WTC11 (cell line): ENCODE measurements around the gene EPHB3. TPM values are rescaled to one million over a fixed set of nuclear protein-coding genes. Genes with fewer than 3 reads are reported as not detected.

Experiments used
- ATAC-seq: fragments of 200-7000 bp; cut with Tn5 transposase; 2 replicates; pipeline ENCODE4 v1.10.0; 2021; ENCODE audit warnings: mild to moderate bottlenecking, moderate library complexity
- CTCF ChIA-PET: fragments of 300-600 bp; sonication (Branson Sonifier 250); formaldehyde crosslinking; loops from one replicate; lab custom pipeline; 2021; ENCODE audit warnings: antibody characterized with exemption; lab: Charles Lee
- POLR2A ChIA-PET: fragments of 350-600 bp; sonication (Branson Sonifier 250); formaldehyde crosslinking; loops from one replicate; lab custom pipeline; 2021; ENCODE audit warnings: antibody characterized with exemption; lab: Charles Lee
- DNase-seq: peaks from one replicate; pipeline ENCODE4 v3.0.0; 2021; ENCODE audit warnings: low spot score
- H3K27ac Mint-ChIP-seq: 2 replicates; pipeline ENCODE4 v1.8.0; 2021; ENCODE audit warnings: mixed read lengths
- H3K27me3 Mint-ChIP-seq: 2 replicates; pipeline ENCODE4 v1.8.0; 2021; ENCODE audit warnings: low read depth, mild to moderate bottlenecking, moderate library complexity, mixed read lengths
- H3K36me3 Mint-ChIP-seq: 2 replicates; pipeline ENCODE4 v1.8.0; 2021; ENCODE audit warnings: mixed read lengths
- H3K4me1 Mint-ChIP-seq: 2 replicates; pipeline ENCODE4 v1.8.0; 2022; ENCODE audit warnings: mixed read lengths
- H3K4me3 Mint-ChIP-seq: 2 replicates; pipeline ENCODE4 v1.8.0; 2021; ENCODE audit warnings: mild to moderate bottlenecking, moderate library complexity, mixed read lengths
- H3K9me3 Mint-ChIP-seq: 2 replicates; pipeline ENCODE4 v1.8.0; 2021; ENCODE audit warnings: mixed read lengths
- CREB1 ChIP-seq: sonication (generic); formaldehyde crosslinking; IDR thresholded peaks from 2 replicates; pipeline ENCODE4 v1.8.0; 2023; ENCODE audit warnings: mild to moderate bottlenecking, missing genetic modification reagents
- ESRRA ChIP-seq: sonication (generic); formaldehyde crosslinking; IDR thresholded peaks from 2 replicates; pipeline ENCODE4 v1.8.1; 2022; ENCODE audit warnings: mild to moderate bottlenecking, missing genetic modification reagents, borderline replicate concordance
- FOXJ3 ChIP-seq: sonication (generic); formaldehyde crosslinking; IDR thresholded peaks from 2 replicates; pipeline ENCODE4 v1.9.0; 2021; ENCODE audit warnings: missing genetic modification reagents, mild to moderate bottlenecking, borderline replicate concordance
- FOXK1 ChIP-seq: sonication (generic); formaldehyde crosslinking; IDR thresholded peaks from 2 replicates; pipeline ENCODE4 v1.8.0; 2022; ENCODE audit warnings: mild to moderate bottlenecking, moderate library complexity, missing genetic modification reagents
- FOXP1 ChIP-seq: sonication (generic); formaldehyde crosslinking; IDR thresholded peaks from 2 replicates; pipeline ENCODE4 v1.8.0; 2022; ENCODE audit warnings: missing genetic modification reagents, mild to moderate bottlenecking, moderate library complexity, borderline replicate concordance
- HMGA2 ChIP-seq: fragments of 250-450 bp; sonication (Bioruptor Pico); IDR thresholded peaks from 2 replicates; pipeline ENCODE4 v1.4.0; 2021; ENCODE audit warnings: mild to moderate bottlenecking, moderate library complexity
- JUN ChIP-seq: sonication (generic); formaldehyde crosslinking; IDR thresholded peaks from 2 replicates; pipeline ENCODE4 v1.8.0; 2023; ENCODE audit warnings: mild to moderate bottlenecking, missing genetic modification reagents
- MXD4 ChIP-seq: fragments of 250-450 bp; sonication (Bioruptor Pico); IDR thresholded peaks from 2 replicates; pipeline ENCODE4 v1.8.0; 2021; ENCODE audit warnings: mild to moderate bottlenecking, moderate library complexity, borderline replicate concordance
- NFATC4 ChIP-seq: fragments of 250-450 bp; sonication (Bioruptor Pico); IDR thresholded peaks from 2 replicates; pipeline ENCODE4 v1.9.0; 2021; ENCODE audit warnings: mild to moderate bottlenecking
- NFYB ChIP-seq: sonication (generic); formaldehyde crosslinking; conservative IDR thresholded peaks from 2 replicates; pipeline ENCODE4 v1.8.0; 2022; ENCODE audit warnings: low read depth, missing genetic modification reagents
- NR1H2 ChIP-seq: sonication (generic); formaldehyde crosslinking; IDR thresholded peaks from 2 replicates; pipeline ENCODE4 v1.9.0; 2021; ENCODE audit warnings: mild to moderate bottlenecking, moderate library complexity, missing genetic modification reagents
- PRRX2 ChIP-seq: fragments of 250-450 bp; sonication (Bioruptor Pico); IDR thresholded peaks from 2 replicates; pipeline ENCODE4 v1.8.0; 2021; ENCODE audit warnings: mild to moderate bottlenecking
- TCF7 ChIP-seq: sonication (generic); formaldehyde crosslinking; IDR thresholded peaks from 2 replicates; pipeline ENCODE4 v1.8.0; 2022; ENCODE audit warnings: mild to moderate bottlenecking, low read depth, missing genetic modification reagents, moderate library complexity
- TP53 ChIP-seq: sonication (generic); formaldehyde crosslinking; IDR thresholded peaks from 2 replicates; pipeline ENCODE4 v1.8.1; 2023; ENCODE audit warnings: mild to moderate bottlenecking, missing genetic modification reagents
- ZNF121 ChIP-seq: sonication (generic); formaldehyde crosslinking; IDR thresholded peaks from 2 replicates; pipeline ENCODE4 v1.8.0; 2023; ENCODE audit warnings: missing genetic modification reagents
- ZNF317 ChIP-seq: sonication (generic); formaldehyde crosslinking; IDR thresholded peaks from 2 replicates; pipeline ENCODE4 v1.8.1; 2023; ENCODE audit warnings: low read depth, mild to moderate bottlenecking, moderate library complexity, missing genetic modification reagents, borderline replicate concordance
- ZNF396 ChIP-seq: fragments of 250-450 bp; sonication (Bioruptor Pico); IDR thresholded peaks from 2 replicates; pipeline ENCODE4 v1.8.0; 2021; ENCODE audit warnings: mild to moderate bottlenecking, moderate library complexity, borderline replicate concordance
- ZNF423 ChIP-seq: fragments of 250-450 bp; sonication (Bioruptor Pico); IDR thresholded peaks from 2 replicates; pipeline ENCODE4 v2.1.2; 2022; ENCODE audit warnings: mild to moderate bottlenecking, moderate library complexity
- ZNF425 ChIP-seq: fragments of 250-450 bp; sonication (Bioruptor Pico); conservative IDR thresholded peaks from 2 replicates; pipeline ENCODE4 v1.9.0; 2021; ENCODE audit warnings: mild to moderate bottlenecking
- ZNF671 ChIP-seq: fragments of 250-450 bp; sonication (Bioruptor Pico); IDR thresholded peaks from 2 replicates; pipeline ENCODE4 v1.8.0; 2021; ENCODE audit warnings: mild to moderate bottlenecking
- ZSCAN18 ChIP-seq: fragments of 250-450 bp; sonication (Bioruptor Pico); IDR thresholded peaks from 2 replicates; pipeline ENCODE4 v2.1.2; 2022; ENCODE audit warnings: mild to moderate bottlenecking, moderate library complexity
- total RNA-seq: library from RNA; stranded (reverse); gene quantifications from 3 replicates; pipeline ENCODE4 v1.2.3, GENCODE V29; 2021
- TF ChIP-seq, protein P1 (sequence below): sonication (generic); formaldehyde crosslinking; IDR thresholded peaks from 2 replicates; pipeline ENCODE4 v1.8.1; 2022; ENCODE audit warnings: missing genetic modification reagents, borderline replicate concordance
- TF ChIP-seq, protein P2 (sequence below): fragments of 200-600 bp; IDR thresholded peaks from 2 replicates; pipeline ENCODE4 v1.8.0; 2022; ENCODE audit warnings: antibody characterized with exemption
- TF ChIP-seq, protein P3 (sequence below): sonication (generic); formaldehyde crosslinking; conservative IDR thresholded peaks from 2 replicates; pipeline ENCODE4 v1.8.1; 2022; ENCODE audit warnings: mild to moderate bottlenecking, missing genetic modification reagents
- TF ChIP-seq, protein P4 (sequence below): sonication (generic); formaldehyde crosslinking; IDR thresholded peaks from 2 replicates; pipeline ENCODE4 v1.8.0; 2023; ENCODE audit warnings: mild to moderate bottlenecking, missing genetic modification reagents

Gene EPHB3
- total RNA-seq, 1 experiment from 2014 or later: 11.4 TPM

DNA sequence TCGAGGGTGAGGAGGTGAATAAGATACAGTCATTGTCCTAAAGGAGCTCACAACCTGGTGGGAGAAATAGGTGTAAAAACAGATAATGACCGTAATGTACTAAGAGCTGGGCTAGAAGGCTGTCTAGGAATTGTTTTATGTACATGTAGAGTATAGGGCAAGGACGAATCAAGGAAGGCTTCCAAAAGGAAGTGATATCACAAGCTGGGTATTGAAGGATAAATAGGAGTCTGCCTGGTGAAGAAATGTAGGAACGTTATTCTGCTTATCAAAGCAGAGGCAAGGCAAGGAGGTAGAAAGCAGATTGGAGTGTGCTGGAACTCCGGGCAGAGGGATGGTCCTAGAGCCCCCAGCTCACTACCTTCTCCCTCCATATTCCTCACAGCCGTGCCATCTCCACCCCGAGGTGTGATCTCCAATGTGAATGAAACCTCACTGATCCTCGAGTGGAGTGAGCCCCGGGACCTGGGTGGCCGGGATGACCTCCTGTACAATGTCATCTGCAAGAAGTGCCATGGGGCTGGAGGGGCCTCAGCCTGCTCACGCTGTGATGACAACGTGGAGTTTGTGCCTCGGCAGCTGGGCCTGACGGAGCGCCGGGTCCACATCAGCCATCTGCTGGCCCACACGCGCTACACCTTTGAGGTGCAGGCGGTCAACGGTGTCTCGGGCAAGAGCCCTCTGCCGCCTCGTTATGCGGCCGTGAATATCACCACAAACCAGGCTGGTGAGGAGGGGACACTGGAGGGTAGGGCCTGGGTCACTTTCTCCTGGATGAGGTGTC lies 15.1 kb downstream of the EPHB3 start:
- Mint-ChIP-seq H3K27me3 (peaks cover 26% of the 10 kb centered on the region), H3K4me3 (no peak overlapping the region), H3K27ac (no peak overlapping the region)
- ATAC-seq: no peak
- TF ChIP-seq, protein P1, sequence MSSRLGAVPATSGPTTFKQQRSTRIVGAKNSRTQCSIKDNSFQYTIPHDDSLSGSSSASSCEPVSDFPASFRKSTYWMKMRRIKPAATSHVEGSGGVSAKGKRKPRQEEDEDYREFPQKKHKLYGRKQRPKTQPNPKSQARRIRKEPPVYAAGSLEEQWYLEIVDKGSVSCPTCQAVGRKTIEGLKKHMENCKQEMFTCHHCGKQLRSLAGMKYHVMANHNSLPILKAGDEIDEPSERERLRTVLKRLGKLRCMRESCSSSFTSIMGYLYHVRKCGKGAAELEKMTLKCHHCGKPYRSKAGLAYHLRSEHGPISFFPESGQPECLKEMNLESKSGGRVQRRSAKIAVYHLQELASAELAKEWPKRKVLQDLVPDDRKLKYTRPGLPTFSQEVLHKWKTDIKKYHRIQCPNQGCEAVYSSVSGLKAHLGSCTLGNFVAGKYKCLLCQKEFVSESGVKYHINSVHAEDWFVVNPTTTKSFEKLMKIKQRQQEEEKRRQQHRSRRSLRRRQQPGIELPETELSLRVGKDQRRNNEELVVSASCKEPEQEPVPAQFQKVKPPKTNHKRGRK: no peak
- no peak for TF ChIP-seq FOXJ3
- no peak for TF ChIP-seq MXD4 (CRISPR knock-in tag)
- TF ChIP-seq NFATC4 (CRISPR knock-in tag): no peak
- no peak for TF ChIP-seq JUN (CRISPR knock-in tag)
- TF ChIP-seq, protein P2, sequence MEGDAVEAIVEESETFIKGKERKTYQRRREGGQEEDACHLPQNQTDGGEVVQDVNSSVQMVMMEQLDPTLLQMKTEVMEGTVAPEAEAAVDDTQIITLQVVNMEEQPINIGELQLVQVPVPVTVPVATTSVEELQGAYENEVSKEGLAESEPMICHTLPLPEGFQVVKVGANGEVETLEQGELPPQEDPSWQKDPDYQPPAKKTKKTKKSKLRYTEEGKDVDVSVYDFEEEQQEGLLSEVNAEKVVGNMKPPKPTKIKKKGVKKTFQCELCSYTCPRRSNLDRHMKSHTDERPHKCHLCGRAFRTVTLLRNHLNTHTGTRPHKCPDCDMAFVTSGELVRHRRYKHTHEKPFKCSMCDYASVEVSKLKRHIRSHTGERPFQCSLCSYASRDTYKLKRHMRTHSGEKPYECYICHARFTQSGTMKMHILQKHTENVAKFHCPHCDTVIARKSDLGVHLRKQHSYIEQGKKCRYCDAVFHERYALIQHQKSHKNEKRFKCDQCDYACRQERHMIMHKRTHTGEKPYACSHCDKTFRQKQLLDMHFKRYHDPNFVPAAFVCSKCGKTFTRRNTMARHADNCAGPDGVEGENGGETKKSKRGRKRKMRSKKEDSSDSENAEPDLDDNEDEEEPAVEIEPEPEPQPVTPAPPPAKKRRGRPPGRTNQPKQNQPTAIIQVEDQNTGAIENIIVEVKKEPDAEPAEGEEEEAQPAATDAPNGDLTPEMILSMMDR: no peak
- TF ChIP-seq ZNF671 (CRISPR knock-in tag): no peak
- no peak for TF ChIP-seq ZNF317 (CRISPR knock-in tag)
- no peak for TF ChIP-seq FOXK1 (CRISPR knock-in tag)
- TF ChIP-seq FOXP1 (CRISPR knock-in tag): no peak
- no peak for TF ChIP-seq ZNF121 (CRISPR knock-in tag)
- TF ChIP-seq PRRX2: no peak
- TF ChIP-seq TCF7 (CRISPR knock-in tag): no peak
- no peak for TF ChIP-seq NFYB (CRISPR knock-in tag)
- no peak for TF ChIP-seq NR1H2 (CRISPR knock-in tag)
- TF ChIP-seq CREB1 (CRISPR knock-in tag): no peak
- TF ChIP-seq, all 79 proteins: peak for 0
- Mint-ChIP-seq H3K4me1 (peaks cover 50% of the 10 kb centered on the region), H3K9me3 (no peaks in the 10 kb centered on the region), H3K36me3 (peaks cover 12% of the 10 kb centered on the region)
- CTCF ChIA-PET: interaction anchor here (1.0 to 3.9 kb wide), 3 partner anchors 9 to 172 kb away, joined by 3 to 37 read pairs (median 6); partner anchors contain the start of gene EPHB3
- POLR2A ChIA-PET: no interaction called here
- no peak for DNase-seq

GRCh38 chr3:184577546-184577945 lies 16.0 kb downstream of the EPHB3 start:
- no peaks in the 10 kb centered on the region for H3K9me3 Mint-ChIP-seq
- peaks cover 21% of the 10 kb centered on the region for H3K27me3 Mint-ChIP-seq
- DNase-seq: no peak
- ChIA-PET CTCF (interaction anchor here (3.9 kb wide), 1 partner anchor 16 kb away, joined by 37 read pairs; the partner anchor contains the start of gene EPHB3), POLR2A (no interaction called here)
- no peak overlapping the region for H3K27ac Mint-ChIP-seq
- H3K36me3 Mint-ChIP-seq: peaks cover 12% of the 10 kb centered on the region
- H3K4me3 Mint-ChIP-seq: no peak overlapping the region
- no peak for ATAC-seq
- peaks cover 54% of the 10 kb centered on the region for H3K4me1 Mint-ChIP-seq
- TF ChIP-seq ZNF425 (CRISPR knock-in tag): no peak
- no peak for TF ChIP-seq NFYB (CRISPR knock-in tag)
- no peak for TF ChIP-seq ZSCAN18 (CRISPR knock-in tag)
- TF ChIP-seq ZNF423 (CRISPR knock-in tag): no peak
- TF ChIP-seq ZNF396 (CRISPR knock-in tag): no peak
- TF ChIP-seq HMGA2: no peak
- TF ChIP-seq NFATC4 (CRISPR knock-in tag): no peak
- TF ChIP-seq, protein P3, sequence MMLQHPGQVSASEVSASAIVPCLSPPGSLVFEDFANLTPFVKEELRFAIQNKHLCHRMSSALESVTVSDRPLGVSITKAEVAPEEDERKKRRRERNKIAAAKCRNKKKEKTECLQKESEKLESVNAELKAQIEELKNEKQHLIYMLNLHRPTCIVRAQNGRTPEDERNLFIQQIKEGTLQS (CRISPR knock-in tag): no peak
- TF ChIP-seq ESRRA (CRISPR knock-in tag): no peak
- TF ChIP-seq FOXP1 (CRISPR knock-in tag): no peak
- TF ChIP-seq PRRX2: no peak
- TF ChIP-seq TP53 (CRISPR knock-in tag): no peak
- TF ChIP-seq MXD4 (CRISPR knock-in tag): no peak
- TF ChIP-seq, protein P4, sequence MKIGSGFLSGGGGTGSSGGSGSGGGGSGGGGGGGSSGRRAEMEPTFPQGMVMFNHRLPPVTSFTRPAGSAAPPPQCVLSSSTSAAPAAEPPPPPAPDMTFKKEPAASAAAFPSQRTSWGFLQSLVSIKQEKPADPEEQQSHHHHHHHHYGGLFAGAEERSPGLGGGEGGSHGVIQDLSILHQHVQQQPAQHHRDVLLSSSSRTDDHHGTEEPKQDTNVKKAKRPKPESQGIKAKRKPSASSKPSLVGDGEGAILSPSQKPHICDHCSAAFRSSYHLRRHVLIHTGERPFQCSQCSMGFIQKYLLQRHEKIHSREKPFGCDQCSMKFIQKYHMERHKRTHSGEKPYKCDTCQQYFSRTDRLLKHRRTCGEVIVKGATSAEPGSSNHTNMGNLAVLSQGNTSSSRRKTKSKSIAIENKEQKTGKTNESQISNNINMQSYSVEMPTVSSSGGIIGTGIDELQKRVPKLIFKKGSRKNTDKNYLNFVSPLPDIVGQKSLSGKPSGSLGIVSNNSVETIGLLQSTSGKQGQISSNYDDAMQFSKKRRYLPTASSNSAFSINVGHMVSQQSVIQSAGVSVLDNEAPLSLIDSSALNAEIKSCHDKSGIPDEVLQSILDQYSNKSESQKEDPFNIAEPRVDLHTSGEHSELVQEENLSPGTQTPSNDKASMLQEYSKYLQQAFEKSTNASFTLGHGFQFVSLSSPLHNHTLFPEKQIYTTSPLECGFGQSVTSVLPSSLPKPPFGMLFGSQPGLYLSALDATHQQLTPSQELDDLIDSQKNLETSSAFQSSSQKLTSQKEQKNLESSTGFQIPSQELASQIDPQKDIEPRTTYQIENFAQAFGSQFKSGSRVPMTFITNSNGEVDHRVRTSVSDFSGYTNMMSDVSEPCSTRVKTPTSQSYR (CRISPR knock-in tag): no peak
- no peak for TF ChIP-seq ZNF671 (CRISPR knock-in tag)
